ENCODE data around the gene LRRC4C. TPM values are rescaled to one million over a fixed set of nuclear protein-coding genes. Genes with fewer than 3 reads are reported as not detected.
"Not testable (repeated sequence)": the region's sequence is repeated elsewhere in the genome, so short reads cannot be mapped to it uniquely, and the experiment has no call there.

Gene LRRC4C
- total RNA-seq, 1 donor from 2014 or later: not detected

- no peak for DNase-seq (ENCODE audit: low spot score)
- Mint-ChIP-seq H3K36me3 (ENCODE audit: low read depth) (no peaks in the 10 kb centered on the region), H3K4me3 (ENCODE audit: low read depth) (no peak overlapping the region), H3K27me3 (ENCODE audit: low read depth) (no peaks in the 10 kb centered on the region), H3K9me3 (peaks cover 40% of the 10 kb centered on the region), H3K4me1 (ENCODE audit: low read depth) (no peaks in the 10 kb centered on the region), H3K27ac (no peak overlapping the region)
- intact Hi-C loops (cut with micrococcal nuclease): no loop called here
These were observed 408.7 kb downstream of the LRRC4C start for GRCh38 chr11:41050791-41051190.

GRCh38 chr11:41047229-41047628, 412.2 kb downstream of the LRRC4C start:
- H3K4me3 Mint-ChIP-seq (ENCODE audit: low read depth): no peak overlapping the region
- intact Hi-C loops (cut with micrococcal nuclease): no loop called here
- no peak overlapping the region for H3K27ac Mint-ChIP-seq
- H3K9me3 Mint-ChIP-seq: peaks cover 42% of the 10 kb centered on the region
- H3K27me3 Mint-ChIP-seq (ENCODE audit: low read depth): no peaks in the 10 kb centered on the region
- no peaks in the 10 kb centered on the region for H3K4me1 Mint-ChIP-seq (ENCODE audit: low read depth)
- no peaks in the 10 kb centered on the region for H3K36me3 Mint-ChIP-seq (ENCODE audit: low read depth)
- DNase-seq (ENCODE audit: low spot score): no peak

DNA sequence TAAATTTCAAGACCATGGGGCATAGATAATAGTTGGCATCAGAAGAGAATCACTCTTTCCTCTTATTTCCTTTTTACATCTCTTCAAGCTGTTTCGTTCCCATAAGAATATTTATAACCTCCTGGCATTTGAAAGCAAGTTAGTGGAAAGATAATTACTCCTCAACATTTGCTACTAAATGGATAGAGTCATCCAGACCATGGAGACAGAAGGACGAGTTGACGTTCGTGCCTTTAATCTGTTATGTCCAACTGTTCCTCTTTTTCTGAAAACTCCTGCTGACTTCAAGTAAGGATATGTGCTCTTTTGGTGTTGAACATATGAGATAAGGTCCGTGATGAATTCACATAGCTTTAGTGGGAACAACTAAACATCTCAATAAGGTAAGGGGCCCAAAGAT, 414.2 kb downstream of the LRRC4C start:
- Mint-ChIP-seq H3K36me3 (ENCODE audit: low read depth) (no peaks in the 10 kb centered on the region), H3K9me3 (peaks cover 43% of the 10 kb centered on the region), H3K4me1 (ENCODE audit: low read depth) (no peaks in the 10 kb centered on the region), H3K27ac (no peak overlapping the region), H3K27me3 (ENCODE audit: low read depth) (no peaks in the 10 kb centered on the region), H3K4me3 (ENCODE audit: low read depth) (no peak overlapping the region)
- DNase-seq (ENCODE audit: low spot score): no peak
- intact Hi-C loops (cut with micrococcal nuclease): no loop called here

DNA sequence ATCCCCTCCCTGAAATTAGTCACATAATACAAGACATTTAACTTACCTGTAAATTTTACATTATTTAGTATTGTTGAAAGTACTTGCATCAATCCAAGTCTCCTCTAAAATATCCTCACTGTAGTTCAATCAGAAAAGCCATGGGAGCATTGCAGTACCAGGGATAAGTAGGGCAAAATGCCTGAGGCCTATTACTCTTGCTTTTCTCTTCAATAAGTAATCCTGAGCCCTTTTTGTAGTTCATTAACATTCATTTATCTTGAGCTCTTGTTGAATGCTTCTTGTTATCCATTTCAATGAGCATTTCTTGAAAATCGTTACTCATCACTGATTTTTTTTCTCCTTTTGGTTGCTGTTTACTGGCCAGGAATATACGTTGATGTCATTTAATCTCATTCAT, 414.7 kb downstream of the LRRC4C start:
- no peaks in the 10 kb centered on the region for H3K36me3 Mint-ChIP-seq (ENCODE audit: low read depth)

GRCh38 chr11:41042688-41043087, 416.8 kb downstream of the LRRC4C start:
- H3K4me1 Mint-ChIP-seq (ENCODE audit: low read depth): no peaks in the 10 kb centered on the region
- H3K36me3 Mint-ChIP-seq (ENCODE audit: low read depth): no peaks in the 10 kb centered on the region
- H3K27me3 Mint-ChIP-seq (ENCODE audit: low read depth): no peaks in the 10 kb centered on the region
- intact Hi-C loops (cut with micrococcal nuclease): no loop called here
- H3K4me3 Mint-ChIP-seq (ENCODE audit: low read depth): no peak overlapping the region
- peaks cover 31% of the 10 kb centered on the region for H3K9me3 Mint-ChIP-seq
- DNase-seq (ENCODE audit: low spot score): no peak
- H3K27ac Mint-ChIP-seq: no peak overlapping the region

More for the DNA sequence above, 414.7 kb downstream of the LRRC4C start:
- Mint-ChIP-seq H3K27ac (no peak overlapping the region), H3K27me3 (ENCODE audit: low read depth) (no peaks in the 10 kb centered on the region), H3K4me1 (ENCODE audit: low read depth) (no peaks in the 10 kb centered on the region), H3K4me3 (ENCODE audit: low read depth) (no peak overlapping the region), H3K9me3 (peaks cover 42% of the 10 kb centered on the region)
- intact Hi-C loops (cut with micrococcal nuclease): no loop called here
- no peak for DNase-seq (ENCODE audit: low spot score)

DNA sequence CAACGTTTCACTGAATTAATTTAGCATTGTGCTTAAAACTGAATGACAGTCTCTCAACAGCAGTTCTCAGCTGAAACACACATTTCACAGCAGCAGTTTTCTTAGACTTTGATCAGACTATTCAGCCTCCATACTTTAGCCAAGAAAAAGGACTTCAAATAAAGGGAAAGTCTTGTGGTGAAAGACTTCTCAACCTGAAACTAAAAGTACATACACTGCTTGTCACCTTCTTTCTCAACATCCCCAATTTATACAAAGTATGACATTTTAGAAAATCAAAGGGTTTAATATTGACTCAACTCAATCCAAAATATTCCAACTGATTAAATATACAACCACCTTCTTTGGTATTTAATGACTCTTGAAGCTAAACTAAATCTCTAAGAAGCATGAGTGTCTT, 419.0 kb downstream of the LRRC4C start:
- H3K27me3 Mint-ChIP-seq (ENCODE audit: low read depth): no peaks in the 10 kb centered on the region
- intact Hi-C loops (cut with micrococcal nuclease): no loop called here
- H3K4me1 Mint-ChIP-seq (ENCODE audit: low read depth): no peaks in the 10 kb centered on the region
- H3K9me3 Mint-ChIP-seq: peaks cover 39% of the 10 kb centered on the region
- no peak for DNase-seq (ENCODE audit: low spot score)
- H3K4me3 Mint-ChIP-seq (ENCODE audit: low read depth): no peak overlapping the region
- no peak overlapping the region for H3K27ac Mint-ChIP-seq
- H3K36me3 Mint-ChIP-seq (ENCODE audit: low read depth): no peaks in the 10 kb centered on the region

- no peak for DNase-seq (ENCODE audit: low spot score)
- intact Hi-C loops (cut with micrococcal nuclease): no loop called here
- no peak overlapping the region for H3K4me3 Mint-ChIP-seq (ENCODE audit: low read depth)
- H3K36me3 Mint-ChIP-seq (ENCODE audit: low read depth): no peaks in the 10 kb centered on the region
- no peak overlapping the region for H3K27ac Mint-ChIP-seq
- no peaks in the 10 kb centered on the region for H3K27me3 Mint-ChIP-seq (ENCODE audit: low read depth)
- no peaks in the 10 kb centered on the region for H3K4me1 Mint-ChIP-seq (ENCODE audit: low read depth)
- H3K9me3 Mint-ChIP-seq: peaks cover 32% of the 10 kb centered on the region
These were observed 419.9 kb downstream of the LRRC4C start for GRCh38 chr11:41039592-41039991.

- no peak overlapping the region for H3K4me3 Mint-ChIP-seq (ENCODE audit: low read depth)
- peaks cover 20% of the 10 kb centered on the region for H3K9me3 Mint-ChIP-seq
- H3K36me3 Mint-ChIP-seq (ENCODE audit: low read depth): no peaks in the 10 kb centered on the region
- DNase-seq (ENCODE audit: low spot score): no peak
- no peak overlapping the region for H3K27ac Mint-ChIP-seq
- no peaks in the 10 kb centered on the region for H3K4me1 Mint-ChIP-seq (ENCODE audit: low read depth)
- intact Hi-C loops (cut with micrococcal nuclease): no loop called here
- H3K27me3 Mint-ChIP-seq (ENCODE audit: low read depth): no peaks in the 10 kb centered on the region
These were observed 427.8 kb downstream of the LRRC4C start for GRCh38 chr11:41031551-41032060.

DNA sequence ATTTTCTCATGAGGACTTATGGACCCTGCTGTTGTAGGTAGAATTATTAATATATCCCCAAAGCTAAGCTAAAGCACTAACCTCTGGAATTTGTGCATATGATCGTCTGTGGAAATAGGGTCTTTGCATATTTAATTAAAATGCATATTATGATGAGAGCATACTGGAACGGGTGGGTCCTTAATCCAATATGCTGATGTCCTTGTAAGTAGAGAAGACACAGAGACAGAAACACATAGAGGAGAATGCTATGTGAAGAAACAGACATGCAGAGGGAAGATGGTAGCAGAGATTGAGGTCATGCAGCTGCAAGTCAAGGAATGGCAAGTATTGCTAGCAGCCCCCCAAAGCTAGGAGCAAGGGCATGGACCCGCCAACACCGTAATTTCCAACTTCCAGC, 439.2 kb downstream of the LRRC4C start:
- H3K4me1 Mint-ChIP-seq (ENCODE audit: low read depth): no peaks in the 10 kb centered on the region
- peaks cover 50% of the 10 kb centered on the region for H3K9me3 Mint-ChIP-seq
- no peak overlapping the region for H3K27ac Mint-ChIP-seq
- intact Hi-C loops (cut with micrococcal nuclease): no loop called here
- no peaks in the 10 kb centered on the region for H3K27me3 Mint-ChIP-seq (ENCODE audit: low read depth)
- DNase-seq (ENCODE audit: low spot score): no peak
- no peak overlapping the region for H3K4me3 Mint-ChIP-seq (ENCODE audit: low read depth)
- H3K36me3 Mint-ChIP-seq (ENCODE audit: low read depth): no peaks in the 10 kb centered on the region

GRCh38 chr11:41019666-41020065, 439.8 kb downstream of the LRRC4C start:
- H3K36me3 Mint-ChIP-seq (ENCODE audit: low read depth); DNase-seq (ENCODE audit: low spot score); intact Hi-C loops (cut with micrococcal nuclease); H3K4me1 Mint-ChIP-seq (ENCODE audit: low read depth); H3K27ac Mint-ChIP-seq; H3K27me3 Mint-ChIP-seq (ENCODE audit: low read depth); H3K4me3 Mint-ChIP-seq (ENCODE audit: low read depth): not testable (repeated sequence)
- H3K9me3 Mint-ChIP-seq: peaks cover 45% of the 10 kb centered on the region

GRCh38 chr11:41018224-41018623, 441.2 kb downstream of the LRRC4C start:
- no peak overlapping the region for H3K4me3 Mint-ChIP-seq (ENCODE audit: low read depth)
- no peaks in the 10 kb centered on the region for H3K36me3 Mint-ChIP-seq (ENCODE audit: low read depth)
- H3K9me3 Mint-ChIP-seq: peaks cover 41% of the 10 kb centered on the region
- no peak for DNase-seq (ENCODE audit: low spot score)
- intact Hi-C loops (cut with micrococcal nuclease): no loop called here
- no peak overlapping the region for H3K27ac Mint-ChIP-seq
- H3K27me3 Mint-ChIP-seq (ENCODE audit: low read depth): no peaks in the 10 kb centered on the region
- H3K4me1 Mint-ChIP-seq (ENCODE audit: low read depth): no peaks in the 10 kb centered on the region

DNA sequence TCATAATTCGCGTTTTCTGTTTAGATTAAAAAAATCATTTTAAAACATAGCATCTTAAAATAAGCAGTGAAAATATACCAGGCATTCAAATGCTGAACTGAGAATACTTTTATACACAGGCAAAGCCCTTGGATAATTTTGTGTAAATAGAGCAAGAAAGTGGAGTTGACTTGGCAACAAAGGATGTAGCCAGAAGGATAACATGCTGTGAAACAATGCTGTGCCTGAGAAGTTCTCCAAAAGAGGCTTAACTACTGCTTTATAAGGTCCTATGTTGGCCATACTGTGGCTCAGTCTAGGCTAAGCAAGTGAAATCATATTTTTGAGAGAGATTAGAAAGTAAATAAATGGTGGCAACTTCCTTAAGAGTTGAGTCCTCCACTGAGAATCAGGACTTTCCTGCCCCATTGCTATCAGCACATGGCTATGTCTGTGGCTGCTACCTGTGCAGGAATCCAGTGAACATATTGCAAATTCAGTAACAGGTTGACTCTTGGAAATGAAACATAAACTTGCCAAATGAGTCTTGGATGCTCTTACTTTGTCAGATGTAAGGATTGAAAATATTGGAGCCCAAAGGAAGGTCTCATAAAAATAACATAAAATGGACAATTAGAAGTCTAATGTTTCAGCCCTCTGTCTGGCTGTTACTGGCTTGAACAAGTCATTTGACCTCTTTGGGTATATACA, 448.9 kb downstream of the LRRC4C start:
- H3K4me1 Mint-ChIP-seq (ENCODE audit: low read depth): no peaks in the 10 kb centered on the region
- no peak overlapping the region for H3K4me3 Mint-ChIP-seq (ENCODE audit: low read depth)
- peaks cover 44% of the 10 kb centered on the region for H3K9me3 Mint-ChIP-seq
- H3K36me3 Mint-ChIP-seq (ENCODE audit: low read depth): no peaks in the 10 kb centered on the region
- H3K27me3 Mint-ChIP-seq (ENCODE audit: low read depth): no peaks in the 10 kb centered on the region
- intact Hi-C loops (cut with micrococcal nuclease): no loop called here
- H3K27ac Mint-ChIP-seq: no peak overlapping the region
- DNase-seq (ENCODE audit: low spot score): no peak

- intact Hi-C loops (cut with micrococcal nuclease): no loop called here
These were observed 453.5 kb downstream of the LRRC4C start for GRCh38 chr11:41005986-41006385.

More at GRCh38 chr11:41005986-41006385, 453.5 kb downstream of the LRRC4C start:
- DNase-seq (ENCODE audit: low spot score): no peak
- Mint-ChIP-seq H3K4me1 (ENCODE audit: low read depth) (no peaks in the 10 kb centered on the region), H3K27me3 (ENCODE audit: low read depth) (no peaks in the 10 kb centered on the region), H3K4me3 (ENCODE audit: low read depth) (no peak overlapping the region), H3K9me3 (peaks cover 30% of the 10 kb centered on the region), H3K36me3 (ENCODE audit: low read depth) (no peaks in the 10 kb centered on the region), H3K27ac (no peak overlapping the region)
